Panc1 (cell line): ENCODE measurements around the gene NANS.

Source experiments
- CTCF ChIP-seq: fragments of 450-650 bp; IDR thresholded peaks from 2 replicates; pipeline ENCODE4 v1.5.1; 2017; ENCODE audit warnings: mild to moderate bottlenecking
- POLR2AphosphoS5 ChIP-seq: IDR thresholded peaks from 2 replicates; pipeline ENCODE4 v1.6.1; 2012; ENCODE audit warnings: mild to moderate bottlenecking, low read depth, low read length, moderate library complexity
- REST ChIP-seq, 2 experiments: IDR thresholded peaks; 2 replicates each; pipeline ENCODE4 v1.6.1; 2011 to 2012; ENCODE audit warnings: low read depth in 2 of 2, control low read depth in 1 of 2, low read length in 1 of 2, mild to moderate bottlenecking in 1 of 2, moderate library complexity in 1 of 2; ENCODE audit not compliant: insufficient read depth in 1 of 2
- SIN3A ChIP-seq: IDR thresholded peaks from 2 replicates; pipeline ENCODE4 v1.6.1; 2012; ENCODE audit warnings: low read depth, mild to moderate bottlenecking, low read length, moderate library complexity, borderline replicate concordance; ENCODE audit not compliant: insufficient read depth

GRCh38 chr9:98008764-98009163 lies 47.8 kb upstream of the NANS start:
- TF ChIP-seq CTCF, result no peak
- TF ChIP-seq POLR2AphosphoS5, result no peak
- no peak for TF ChIP-seq REST (IDR thresholded peaks at IDR 0.05; ENCODE audit: insufficient read depth in 1 of 2, low read depth in 2 of 2, low read length in 1 of 2)
- no peak for TF ChIP-seq SIN3A
